Gastrocnemius medialis (tissue), 4 donors: ENCODE data around the gene CDH23. TPM values are rescaled to one million over a fixed set of nuclear protein-coding genes. Genes with fewer than 3 reads are reported as not detected.

Experiments
- ATAC-seq, 2 donors: fragments of 150-250 bp; one replicate each; pipeline ENCODE4 v1.9.1; 2016
- DNase-seq, 2 donors: peaks; one replicate each; pipeline ENCODE4 v3.0.0-alpha.2; 2019
- H3K27ac ChIP-seq, 4 donors: fragments of 200-600 bp; sonication (generic); 1 replicate in 1 of 4; 2 replicates in 3 of 4; pipeline ENCODE4 v1.5.1; 2016 to 2018; ENCODE audit warnings: mild to moderate bottlenecking in 2 of 4, moderate library complexity in 1 of 4
- H3K27me3 ChIP-seq, 3 donors: fragments of 200-600 bp; sonication (generic) in 2 of 3; 1 replicate in 1 of 3; 2 replicates in 2 of 3; pipeline versions ENCODE4 v1.5.1 to v1.6.0; 2016 to 2019; ENCODE audit warnings: mild to moderate bottlenecking in 1 of 3, moderate library complexity in 1 of 3
- H3K36me3 ChIP-seq, 2 donors: fragments of 200-600 bp; sonication (generic) in 1 of 2; one replicate each; pipeline ENCODE4 v1.5.1; 2017 to 2018
- H3K4me1 ChIP-seq, 2 donors: fragments of 200-600 bp; sonication (generic) in 1 of 2; one replicate each; pipeline ENCODE4 v1.5.1; 2016 to 2017; ENCODE audit warnings: mild to moderate bottlenecking in 2 of 2
- H3K4me3 ChIP-seq, 4 donors: fragments of 200-600 bp; sonication (generic) in 3 of 4; 1 replicate in 1 of 4; 2 replicates in 3 of 4; pipeline ENCODE4 v1.5.1; 2016 to 2019; ENCODE audit warnings: mild to moderate bottlenecking in 2 of 4
- H3K9me3 ChIP-seq, 3 donors: fragments of 200-600 bp; sonication (generic) in 2 of 3; 1 replicate in 1 of 3; 2 replicates in 2 of 3; pipeline ENCODE4 v1.5.1; 2016 to 2019
- POLR2A ChIP-seq, 2 donors: fragments of 450-650 bp; IDR thresholded peaks; one replicate each; pipeline ENCODE4 v1.6.1; 2017; ENCODE audit warnings: antibody characterized with exemption in 2 of 2, mild to moderate bottlenecking in 2 of 2, moderate library complexity in 2 of 2
- in situ Hi-C, 4 donors: fragments of 200-750 bp; cut with MboI; loops; one replicate each; pipeline versions ENCODE4 v1.15.0 to v1.8.0; 2017; ENCODE audit warnings: low sequenced_read_pairs in 4 of 4
- intact Hi-C: fragments of 100-400 bp; cut with DNase I; formaldehyde crosslinking; loops from one replicate; pipeline ENCODE4 v1.15.1; 2023; ENCODE audit warnings: low total_unique reads
- total RNA-seq, 4 donors: library from RNA; depleted of rRNA; stranded (reverse); fragments of >200 nt; gene quantifications; one replicate each; pipeline versions ENCODE4 v1.1.0 to v1.2.3, GENCODE V29; 2016
- TF ChIP-seq, protein P1 (sequence below), 5 experiments: fragments of 450-650 bp in 3 of 5; fragments of 200-600 bp in 2 of 5; sonication (generic) in 2 of 5; IDR thresholded peaks in 4 of 5; conservative IDR thresholded peaks in 1 of 5; 1 replicate in 4 of 5; 2 replicates in 1 of 5; pipeline ENCODE4 v1.5.1; 2016 to 2019; ENCODE audit warnings: antibody characterized with exemption in 5 of 5, mild to moderate bottlenecking in 3 of 5, moderate library complexity in 3 of 5

The CDH23 gene
- total RNA-seq, 4 donors from 2014 or later: 0.53 to 1.8 (median 1.2) TPM

DNA sequence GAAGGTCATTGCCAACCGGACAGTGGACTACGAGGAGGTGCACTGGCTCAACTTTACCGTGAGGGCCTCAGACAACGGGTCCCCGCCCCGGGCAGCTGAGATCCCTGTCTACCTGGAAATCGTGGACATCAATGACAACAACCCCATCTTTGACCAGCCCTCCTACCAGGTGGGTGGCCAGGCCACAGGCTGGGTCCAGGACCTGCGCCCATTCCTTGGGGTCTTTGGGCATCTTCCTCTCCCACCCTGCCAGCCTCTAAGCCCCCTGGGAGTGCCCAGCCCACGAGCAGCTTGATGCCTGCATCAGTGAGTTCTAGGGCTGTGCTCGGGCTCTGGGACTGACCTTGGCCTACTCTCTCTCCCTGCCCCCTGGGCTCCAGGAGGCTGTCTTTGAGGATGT lies 402.4 kb downstream of the CDH23 start:
- in situ Hi-C loops (no loop called here), intact Hi-C loops (no loop called here)
- Histone ChIP-seq H3K4me3 (no peak overlapping the region), H3K9me3 (no peaks in the 10 kb centered on the region), H3K36me3 (no peaks in the 10 kb centered on the region), H3K27me3 (no peaks in the 10 kb centered on the region), H3K4me1 (no peaks in the 10 kb centered on the region), H3K27ac (no peak overlapping the region)
- ATAC-seq: no peak
- TF ChIP-seq, protein P1, sequence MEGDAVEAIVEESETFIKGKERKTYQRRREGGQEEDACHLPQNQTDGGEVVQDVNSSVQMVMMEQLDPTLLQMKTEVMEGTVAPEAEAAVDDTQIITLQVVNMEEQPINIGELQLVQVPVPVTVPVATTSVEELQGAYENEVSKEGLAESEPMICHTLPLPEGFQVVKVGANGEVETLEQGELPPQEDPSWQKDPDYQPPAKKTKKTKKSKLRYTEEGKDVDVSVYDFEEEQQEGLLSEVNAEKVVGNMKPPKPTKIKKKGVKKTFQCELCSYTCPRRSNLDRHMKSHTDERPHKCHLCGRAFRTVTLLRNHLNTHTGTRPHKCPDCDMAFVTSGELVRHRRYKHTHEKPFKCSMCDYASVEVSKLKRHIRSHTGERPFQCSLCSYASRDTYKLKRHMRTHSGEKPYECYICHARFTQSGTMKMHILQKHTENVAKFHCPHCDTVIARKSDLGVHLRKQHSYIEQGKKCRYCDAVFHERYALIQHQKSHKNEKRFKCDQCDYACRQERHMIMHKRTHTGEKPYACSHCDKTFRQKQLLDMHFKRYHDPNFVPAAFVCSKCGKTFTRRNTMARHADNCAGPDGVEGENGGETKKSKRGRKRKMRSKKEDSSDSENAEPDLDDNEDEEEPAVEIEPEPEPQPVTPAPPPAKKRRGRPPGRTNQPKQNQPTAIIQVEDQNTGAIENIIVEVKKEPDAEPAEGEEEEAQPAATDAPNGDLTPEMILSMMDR (IDR thresholded peaks at IDR 0.05 in 4 of 5, conservative IDR thresholded peaks at IDR 0.05 in 1 of 5): no peak
- TF ChIP-seq POLR2A (IDR thresholded peaks at IDR 0.05): no peak
- no peak for DNase-seq

DNA sequence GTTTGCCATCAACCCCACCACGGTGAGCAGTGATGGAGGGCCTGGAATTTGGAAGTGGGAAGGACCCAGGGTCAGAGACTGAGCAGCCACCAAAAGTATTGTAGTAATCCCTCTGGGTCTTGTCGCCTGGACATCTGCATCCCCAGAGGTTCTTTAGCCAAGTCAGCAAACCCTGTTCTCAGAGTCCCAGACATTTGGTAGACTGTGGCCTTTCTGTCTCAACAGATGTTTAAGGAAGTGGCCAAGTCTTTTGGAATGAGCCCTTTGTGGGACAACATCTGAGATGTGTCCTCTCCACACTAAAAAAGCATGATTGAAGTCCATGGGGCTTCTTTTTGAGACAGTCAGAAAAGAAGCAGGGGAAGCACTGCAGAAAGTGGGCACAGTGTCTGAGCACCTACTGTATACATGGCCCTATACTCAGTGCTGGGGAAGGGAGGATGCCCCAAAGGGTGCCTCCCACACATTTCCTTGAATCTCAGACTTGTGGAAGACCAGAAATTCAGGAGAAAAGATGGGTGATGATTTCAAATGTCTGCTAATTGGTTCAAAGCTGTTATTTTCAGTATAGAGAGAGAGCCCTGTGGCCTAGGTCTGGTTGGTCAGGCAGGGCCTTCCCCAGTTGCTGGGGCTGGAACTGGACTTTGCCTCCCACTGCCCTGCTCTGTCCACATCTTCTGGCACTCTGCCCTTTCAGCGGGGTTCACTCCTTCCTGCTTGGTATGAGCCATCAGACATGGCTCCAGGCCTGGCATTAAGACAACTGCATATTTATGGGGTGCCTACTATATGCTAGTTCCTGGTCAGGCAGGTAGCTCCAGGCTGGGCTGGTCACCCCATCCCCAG lies 403.1 kb downstream of the CDH23 start:
- no peak overlapping the region for H3K4me3 ChIP-seq
- intact Hi-C loops (no loop called here), in situ Hi-C loops (loop anchor here in 3 of 4 donors (25.0 kb wide), 2 partner anchors 413 to 488 kb away; partner anchors contain the start of genes CDH23 (in 2 of the 3) and SLC29A3 (in 1 of the 3))
- no peaks in the 10 kb centered on the region for H3K4me1 ChIP-seq
- TF ChIP-seq, protein P1 (IDR thresholded peaks at IDR 0.05 in 4 of 5, conservative IDR thresholded peaks at IDR 0.05 in 1 of 5): no peak
- no peak for TF ChIP-seq POLR2A (IDR thresholded peaks at IDR 0.05)
- H3K9me3 ChIP-seq: no peaks in the 10 kb centered on the region
- no peaks in the 10 kb centered on the region for H3K27me3 ChIP-seq
- ATAC-seq (no peak), DNase-seq (no peak)
- no peak overlapping the region for H3K27ac ChIP-seq
- no peaks in the 10 kb centered on the region for H3K36me3 ChIP-seq

DNA sequence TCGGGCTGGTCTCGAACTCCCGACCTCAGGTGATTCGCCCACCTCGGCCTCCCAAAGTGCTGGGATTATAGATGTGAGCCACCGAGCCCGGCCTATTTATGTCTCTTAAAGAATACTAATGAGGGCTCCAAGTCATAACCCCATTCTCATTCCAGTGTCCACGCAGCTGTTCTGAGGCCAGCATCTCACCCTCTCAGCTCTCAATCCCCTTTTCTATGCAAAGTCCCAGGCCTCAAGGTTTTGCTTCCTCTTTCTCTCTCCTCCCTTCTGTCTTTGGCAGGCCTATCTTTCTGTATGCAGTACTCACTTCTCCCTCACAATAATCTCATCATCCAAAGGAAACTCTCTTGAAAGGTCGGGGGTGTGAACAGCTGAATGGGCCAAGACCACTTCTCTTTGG lies 404.6 kb downstream of the CDH23 start:
- no peak overlapping the region for H3K27ac ChIP-seq
- intact Hi-C loops (no loop called here), in situ Hi-C loops (loop anchor here in 3 of 4 donors (25.0 kb wide), 2 partner anchors 414 to 489 kb away; partner anchors contain the start of genes CDH23 (in 2 of the 3) and SLC29A3 (in 1 of the 3))
- no peaks in the 10 kb centered on the region for H3K4me1 ChIP-seq
- no peaks in the 10 kb centered on the region for H3K9me3 ChIP-seq
- H3K27me3 ChIP-seq: no peaks in the 10 kb centered on the region
- TF ChIP-seq, protein P1 (IDR thresholded peaks at IDR 0.05 in 4 of 5, conservative IDR thresholded peaks at IDR 0.05 in 1 of 5): no peak
- no peak for TF ChIP-seq POLR2A (IDR thresholded peaks at IDR 0.05)
- ATAC-seq: no peak
- no peak overlapping the region for H3K4me3 ChIP-seq
- DNase-seq: no peak
- H3K36me3 ChIP-seq: no peaks in the 10 kb centered on the region

DNA sequence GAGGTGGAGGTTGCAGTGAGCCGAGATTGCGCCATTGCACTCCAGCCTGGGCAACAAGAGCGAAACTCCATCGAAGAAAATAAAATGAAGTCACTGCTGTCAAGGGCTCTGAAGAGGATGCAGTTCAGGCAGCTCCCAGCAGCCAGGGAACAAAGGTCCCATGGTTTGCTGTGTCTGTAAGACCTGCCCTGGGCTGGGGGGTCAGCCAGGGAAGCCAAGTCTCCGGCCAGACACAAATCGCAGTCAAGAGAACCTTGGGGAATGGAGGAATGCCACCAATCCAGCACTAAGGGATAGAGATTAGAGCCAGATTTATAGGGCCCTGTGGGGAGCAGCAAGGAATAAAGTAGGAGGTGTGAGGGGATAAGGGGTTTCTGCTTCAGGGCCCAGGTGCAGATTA lies 405.5 kb downstream of the CDH23 start:
- no peaks in the 10 kb centered on the region for H3K4me1 ChIP-seq
- H3K27ac ChIP-seq: no peak overlapping the region
- intact Hi-C loops: no loop called here
- no peaks in the 10 kb centered on the region for H3K9me3 ChIP-seq
- DNase-seq: no peak
- ATAC-seq: no peak
- no peaks in the 10 kb centered on the region for H3K36me3 ChIP-seq
- no peak overlapping the region for H3K4me3 ChIP-seq
- TF ChIP-seq POLR2A (IDR thresholded peaks at IDR 0.05): no peak
- TF ChIP-seq, protein P1 (IDR thresholded peaks at IDR 0.05 in 4 of 5, conservative IDR thresholded peaks at IDR 0.05 in 1 of 5): no peak
- H3K27me3 ChIP-seq: no peaks in the 10 kb centered on the region
- in situ Hi-C loops: loop anchor here in 3 of 4 donors (25.0 kb wide), 2 partner anchors 415 to 490 kb away; partner anchors contain the start of genes CDH23 (in 2 of the 3) and SLC29A3 (in 1 of the 3)
